ENCODE data around the gene STAB1.

Gene STAB1

DNA sequence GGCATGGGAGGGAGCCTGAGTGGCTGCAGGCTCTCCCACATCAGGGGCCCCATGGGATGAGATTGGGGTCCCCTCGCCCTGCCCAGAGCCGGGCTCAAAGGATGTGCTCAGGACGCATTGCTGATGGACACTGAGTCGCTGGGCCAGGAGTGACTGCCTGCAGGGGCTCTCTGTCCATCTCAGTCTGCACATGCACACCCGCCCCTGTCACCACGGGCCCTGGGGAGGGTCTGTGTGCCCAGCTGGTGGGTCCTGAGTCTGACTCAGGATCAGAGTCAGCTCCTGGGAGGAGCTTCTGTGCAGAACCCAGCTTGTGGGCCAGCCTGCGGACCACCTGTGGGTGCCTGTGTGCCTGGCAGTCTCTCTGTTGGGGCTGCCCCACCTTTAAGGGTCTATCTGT lies 18.1 kb downstream of the STAB1 start:
- no peaks in the 10 kb centered on the region for H3K9me3 ChIP-seq (ENCODE audit: control insufficient read depth, low read length)
- no peak overlapping the region for H3K4me3 ChIP-seq (ENCODE audit: extremely low read depth, insufficient read depth, low read length, poor library complexity, severe bottlenecking)
- no peaks in the 10 kb centered on the region for H3K4me1 ChIP-seq (ENCODE audit: control insufficient read depth, insufficient read depth, low read length, poor library complexity, severe bottlenecking)
- 84 to 92% methylated on average over 6 to 7 of the region's 7 CpGs for WGBS, 2 experiments (ENCODE audit: insufficient coverage in 2 of 2)
- no peaks in the 10 kb centered on the region for H3K36me3 ChIP-seq (ENCODE audit: control insufficient read depth, insufficient read depth, low read length)
- H3K27ac ChIP-seq (ENCODE audit: low read depth, low read length, severe bottlenecking): no peak overlapping the region

DNA sequence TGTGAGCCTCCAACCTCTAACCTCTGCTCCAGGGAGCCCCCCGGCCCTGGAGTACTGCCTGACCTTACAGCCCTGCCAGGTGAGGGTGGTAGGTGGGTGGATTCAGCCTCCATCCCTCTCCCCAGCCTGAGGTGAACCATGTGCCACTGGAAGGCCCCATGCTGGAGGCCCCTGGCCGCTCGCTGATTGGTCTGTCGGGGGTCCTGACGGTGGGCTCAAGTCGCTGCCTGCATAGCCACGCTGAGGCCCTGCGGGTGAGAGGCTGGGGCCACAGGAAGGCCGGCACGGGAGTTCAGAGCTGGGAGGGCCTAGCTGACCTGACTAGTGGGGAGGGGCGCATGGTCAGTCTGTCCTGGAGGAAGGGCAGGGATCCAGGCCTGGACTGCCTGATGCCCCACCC lies 19.4 kb downstream of the STAB1 start:
- Histone ChIP-seq H3K9me3 (ENCODE audit: control insufficient read depth, low read length) (no peaks in the 10 kb centered on the region), H3K27ac (ENCODE audit: low read depth, low read length, severe bottlenecking) (no peak overlapping the region), H3K4me1 (ENCODE audit: control insufficient read depth, insufficient read depth, low read length, poor library complexity, severe bottlenecking) (no peaks in the 10 kb centered on the region), H3K36me3 (ENCODE audit: control insufficient read depth, insufficient read depth, low read length) (no peaks in the 10 kb centered on the region), H3K4me3 (ENCODE audit: extremely low read depth, insufficient read depth, low read length, poor library complexity, severe bottlenecking) (no peak overlapping the region)
- WGBS, 2 experiments (ENCODE audit: insufficient coverage in 2 of 2): 83 to 86% methylated on average over 5 to 10 of the region's 11 CpGs

- Histone ChIP-seq H3K36me3 (ENCODE audit: control insufficient read depth, insufficient read depth, low read length) (no peaks in the 10 kb centered on the region), H3K4me3 (ENCODE audit: extremely low read depth, insufficient read depth, low read length, poor library complexity, severe bottlenecking) (no peak overlapping the region), H3K27ac (ENCODE audit: low read depth, low read length, severe bottlenecking) (no peak overlapping the region), H3K9me3 (ENCODE audit: control insufficient read depth, low read length) (no peaks in the 10 kb centered on the region), H3K4me1 (ENCODE audit: control insufficient read depth, insufficient read depth, low read length, poor library complexity, severe bottlenecking) (no peaks in the 10 kb centered on the region)
- 78 to 80% methylated on average over 6 of the region's 6 CpGs for WGBS, 2 experiments (ENCODE audit: insufficient coverage in 2 of 2)
These were observed 20.1 kb downstream of the STAB1 start for GRCh38 chr3:52515192-52515591.

DNA sequence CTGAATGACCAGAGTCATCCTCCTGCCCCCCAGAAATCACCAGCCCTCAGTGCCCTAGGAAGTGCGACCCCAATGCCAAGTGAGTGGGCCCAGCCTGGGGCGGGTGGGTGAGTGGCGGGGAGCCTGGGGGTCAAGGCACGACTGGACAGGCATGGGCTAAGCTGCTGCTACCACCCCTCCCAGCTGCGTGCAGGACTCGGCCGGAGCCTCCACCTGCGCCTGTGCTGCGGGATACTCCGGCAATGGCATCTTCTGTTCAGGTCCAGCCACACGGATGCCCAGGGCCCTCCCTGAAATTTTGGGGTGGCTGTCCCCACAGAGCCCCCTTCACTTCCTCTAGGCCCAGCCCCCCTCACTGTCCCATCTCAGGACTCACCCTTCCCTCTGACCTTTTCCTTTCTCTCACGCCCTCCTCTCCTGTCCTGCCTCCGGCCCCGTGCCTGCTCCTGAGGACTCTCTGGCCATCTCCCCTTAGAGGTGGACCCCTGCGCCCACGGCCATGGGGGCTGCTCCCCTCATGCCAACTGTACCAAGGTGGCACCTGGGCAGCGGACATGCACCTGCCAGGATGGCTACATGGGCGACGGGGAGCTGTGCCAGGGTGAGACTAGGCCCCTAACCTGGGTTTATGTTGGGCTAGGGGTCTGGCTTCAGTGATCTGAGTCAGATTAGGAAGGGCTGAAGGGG lies 21.5 kb downstream of the STAB1 start:
- H3K4me1 ChIP-seq (ENCODE audit: control insufficient read depth, insufficient read depth, low read length, poor library complexity, severe bottlenecking): no peaks in the 10 kb centered on the region
- H3K27ac ChIP-seq (ENCODE audit: low read depth, low read length, severe bottlenecking): no peak overlapping the region
- WGBS, 2 experiments (ENCODE audit: insufficient coverage in 2 of 2): 89 to 94% methylated on average over 18 to 19 of the region's 19 CpGs
- no peak overlapping the region for H3K4me3 ChIP-seq (ENCODE audit: extremely low read depth, insufficient read depth, low read length, poor library complexity, severe bottlenecking)
- H3K9me3 ChIP-seq (ENCODE audit: control insufficient read depth, low read length): no peaks in the 10 kb centered on the region
- H3K36me3 ChIP-seq (ENCODE audit: control insufficient read depth, insufficient read depth, low read length): no peaks in the 10 kb centered on the region

GRCh38 chr3:52517796-52518722 lies 22.9 kb downstream of the STAB1 start:
- H3K9me3 ChIP-seq (ENCODE audit: control insufficient read depth, low read length): no peaks in the 10 kb centered on the region
- WGBS, 2 experiments (ENCODE audit: insufficient coverage in 2 of 2): 91 to 94% methylated on average over 24 to 25 of the region's 25 CpGs

GRCh38 chr3:52518723-52519444 lies 23.7 kb downstream of the STAB1 start:
- peaks cover 5% of the 10 kb centered on the region for H3K36me3 ChIP-seq (ENCODE audit: control insufficient read depth, insufficient read depth, low read length)
- H3K27ac ChIP-seq (ENCODE audit: low read depth, low read length, severe bottlenecking): no peak overlapping the region
- H3K9me3 ChIP-seq (ENCODE audit: control insufficient read depth, low read length): no peaks in the 10 kb centered on the region
- no peaks in the 10 kb centered on the region for H3K4me1 ChIP-seq (ENCODE audit: control insufficient read depth, insufficient read depth, low read length, poor library complexity, severe bottlenecking)
- H3K4me3 ChIP-seq (ENCODE audit: extremely low read depth, insufficient read depth, low read length, poor library complexity, severe bottlenecking): no peak overlapping the region
- 67 to 74% methylated on average over 36 to 40 of the region's 50 CpGs for WGBS, 2 experiments (ENCODE audit: insufficient coverage in 2 of 2)

More at GRCh38 chr3:52517796-52518722, 22.9 kb downstream of the STAB1 start:
- no peak overlapping the region for H3K27ac ChIP-seq (ENCODE audit: low read depth, low read length, severe bottlenecking)
- H3K36me3 ChIP-seq (ENCODE audit: control insufficient read depth, insufficient read depth, low read length): no peaks in the 10 kb centered on the region
- H3K4me3 ChIP-seq (ENCODE audit: extremely low read depth, insufficient read depth, low read length, poor library complexity, severe bottlenecking): no peak overlapping the region
- H3K4me1 ChIP-seq (ENCODE audit: control insufficient read depth, insufficient read depth, low read length, poor library complexity, severe bottlenecking): no peaks in the 10 kb centered on the region

DNA sequence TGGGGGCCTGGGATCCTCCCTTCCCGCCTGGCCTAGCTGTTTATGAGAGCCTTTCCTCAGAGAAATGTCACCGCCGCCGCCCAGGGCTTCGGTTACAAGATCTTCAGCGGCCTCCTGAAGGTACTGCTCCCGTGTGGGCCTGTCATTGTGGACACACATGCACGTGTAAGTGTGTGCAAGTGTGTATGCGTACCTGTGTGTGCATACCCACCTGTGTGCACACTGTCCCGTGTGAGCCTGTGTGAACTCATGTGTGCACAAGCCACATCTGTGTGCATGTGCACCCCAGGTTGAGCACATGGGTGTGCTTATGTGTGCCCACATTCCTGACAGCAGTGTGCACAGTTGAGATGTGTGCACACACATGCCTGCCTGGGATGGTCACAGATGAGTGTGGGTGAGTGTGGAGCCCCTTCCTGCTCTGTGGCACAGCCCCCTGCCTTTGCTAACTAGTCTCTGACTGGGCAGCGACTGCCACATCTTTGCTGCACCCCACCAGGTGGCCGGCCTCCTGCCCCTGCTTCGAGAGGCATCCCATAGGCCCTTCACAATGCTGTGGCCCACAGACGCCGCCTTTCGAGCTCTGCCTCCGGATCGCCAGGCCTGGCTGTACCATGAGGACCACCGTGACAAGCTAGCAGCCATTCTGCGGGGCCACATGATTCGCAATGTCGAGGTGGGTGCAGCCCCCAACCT lies 24.5 kb downstream of the STAB1 start:
- Histone ChIP-seq H3K27ac (ENCODE audit: low read depth, low read length, severe bottlenecking) (no peak overlapping the region), H3K4me1 (ENCODE audit: control insufficient read depth, insufficient read depth, low read length, poor library complexity, severe bottlenecking) (no peaks in the 10 kb centered on the region), H3K36me3 (ENCODE audit: control insufficient read depth, insufficient read depth, low read length) (peaks cover 12% of the 10 kb centered on the region), H3K9me3 (ENCODE audit: control insufficient read depth, low read length) (no peaks in the 10 kb centered on the region), H3K4me3 (ENCODE audit: extremely low read depth, insufficient read depth, low read length, poor library complexity, severe bottlenecking) (no peak overlapping the region)
- 93 to 94% methylated on average over 19 to 22 of the region's 22 CpGs for WGBS, 2 experiments (ENCODE audit: insufficient coverage in 2 of 2)

GRCh38 chr3:52520141-52520667 lies 25.1 kb downstream of the STAB1 start:
- Histone ChIP-seq H3K36me3 (ENCODE audit: control insufficient read depth, insufficient read depth, low read length) (peaks cover 16% of the 10 kb centered on the region), H3K27ac (ENCODE audit: low read depth, low read length, severe bottlenecking) (no peak overlapping the region), H3K4me3 (ENCODE audit: extremely low read depth, insufficient read depth, low read length, poor library complexity, severe bottlenecking) (no peak overlapping the region), H3K4me1 (ENCODE audit: control insufficient read depth, insufficient read depth, low read length, poor library complexity, severe bottlenecking) (no peaks in the 10 kb centered on the region), H3K9me3 (ENCODE audit: control insufficient read depth, low read length) (no peaks in the 10 kb centered on the region)
- 91 to 95% methylated on average over 8 of the region's 14 CpGs for WGBS, 2 experiments (ENCODE audit: insufficient coverage in 2 of 2)

DNA sequence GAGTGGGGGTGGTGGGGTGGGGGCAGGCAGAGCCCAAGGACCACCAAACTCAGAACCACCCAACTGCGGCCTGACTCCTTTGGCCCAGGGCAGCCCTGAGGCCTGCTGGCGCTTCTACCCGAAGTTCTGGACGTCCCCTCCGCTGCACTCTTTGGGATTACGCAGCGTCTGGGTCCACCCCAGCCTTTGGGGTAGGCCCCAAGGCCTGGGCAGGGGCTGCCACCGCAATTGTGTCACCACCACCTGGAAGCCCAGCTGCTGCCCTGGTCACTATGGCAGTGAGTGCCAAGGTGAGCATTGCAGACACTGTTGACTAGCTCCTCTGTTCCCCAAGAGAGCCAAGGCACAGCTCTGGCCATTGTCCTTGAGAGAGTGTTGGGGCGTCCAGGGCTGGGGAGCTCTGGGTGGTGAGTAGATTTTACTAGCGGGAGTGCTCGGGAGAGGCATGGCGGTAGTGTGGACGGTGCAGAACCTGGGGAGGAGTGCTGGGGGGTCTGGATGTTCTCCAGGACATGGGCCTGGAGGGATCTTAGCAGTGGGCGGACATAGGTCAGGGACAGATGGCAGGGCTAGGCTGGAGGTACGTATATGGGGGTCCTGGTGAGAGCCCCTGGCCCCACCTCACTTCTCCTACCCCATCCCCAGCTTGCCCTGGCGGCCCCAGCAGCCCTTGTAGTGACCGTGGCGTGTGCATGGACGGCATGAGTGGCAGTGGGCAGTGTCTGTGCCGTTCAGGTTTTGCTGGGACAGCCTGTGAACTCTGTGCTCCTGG lies 25.8 kb downstream of the STAB1 start:
- WGBS, 2 experiments (ENCODE audit: insufficient coverage in 2 of 2): 91 to 95% methylated on average over 18 of the region's 20 CpGs
- peaks cover 23% of the 10 kb centered on the region for H3K36me3 ChIP-seq (ENCODE audit: control insufficient read depth, insufficient read depth, low read length)
- no peak overlapping the region for H3K4me3 ChIP-seq (ENCODE audit: extremely low read depth, insufficient read depth, low read length, poor library complexity, severe bottlenecking)
- no peak overlapping the region for H3K27ac ChIP-seq (ENCODE audit: low read depth, low read length, severe bottlenecking)
- no peaks in the 10 kb centered on the region for H3K4me1 ChIP-seq (ENCODE audit: control insufficient read depth, insufficient read depth, low read length, poor library complexity, severe bottlenecking)
- H3K9me3 ChIP-seq (ENCODE audit: control insufficient read depth, low read length): no peaks in the 10 kb centered on the region

Data from mesodermal cell (in vitro differentiated cells).